Spleen (tissue), 7 donors: ENCODE data around the gene ABRAXAS1.

Experiments
- CTCF ChIP-seq, 11 experiments: fragments of 200-600 bp in 7 of 11; fragments of 450-650 bp in 4 of 11; sonication (generic) in 4 of 11; IDR thresholded peaks in 8 of 11; conservative IDR thresholded peaks in 3 of 11; 1 replicate in 7 of 11; 2 replicates in 4 of 11; pipeline versions ENCODE4 v1.4.0 to v1.8.0; 2016 to 2021; ENCODE audit warnings: antibody characterized with exemption in 11 of 11, inconsistent platforms in 4 of 11, mild to moderate bottlenecking in 1 of 11
- POLR2A ChIP-seq, 3 donors: fragments of 450-650 bp; IDR thresholded peaks; one replicate each; pipeline ENCODE4 v1.5.1; 2017; ENCODE audit warnings: antibody characterized with exemption in 3 of 3, mild to moderate bottlenecking in 1 of 3
- POLR2AphosphoS5 ChIP-seq, 3 donors: sonication (generic); formaldehyde crosslinking; IDR thresholded peaks; one replicate each; pipeline ENCODE4 v1.5.1; 2017; ENCODE audit warnings: antibody characterized with exemption in 3 of 3
- donor health status: DM: no; HTN: no; CAD: no; lungs with moderate emphysema.
- donor health status: DM: no; HTN: no; CAD: no.
- donor health status: DM: no; HTN: no; CAD: no.

- TF ChIP-seq CTCF (IDR thresholded peaks at IDR 0.05 in 8 of 11, conservative IDR thresholded peaks at IDR 0.05 in 3 of 11), result no peak
- TF ChIP-seq POLR2AphosphoS5 (IDR thresholded peaks at IDR 0.05), result no peak
- TF ChIP-seq POLR2A (IDR thresholded peaks at IDR 0.05), result no peak
These were observed 19.6 kb upstream of the ABRAXAS1 start for GRCh38 chr4:83504503-83504902.
